OCI-LY7 (cell line): Measurements from ENCODE around the gene ARF3. TPM values are rescaled to one million over a fixed set of nuclear protein-coding genes. Genes with fewer than 3 reads are reported as not detected.

Experiments used
- BruUV-seq: library from RNA; stranded (reverse); fragments of 400-500 nt; replicated peaks from 2 replicates; lab custom pipeline; 2021; lab: Mats Ljungman, UMichigan
- CTCF ChIA-PET: fragments of 300-600 bp; sonication (Branson Sonifier 250); formaldehyde crosslinking; loops from one replicate; lab custom pipeline; 2022; ENCODE audit warnings: antibody characterized with exemption; ENCODE audit not compliant: unreplicated experiment; lab: Charles Lee
- POLR2A ChIA-PET: fragments of 300-600 bp; sonication (Branson Sonifier 250); formaldehyde crosslinking; loops from one replicate; lab custom pipeline; 2022; ENCODE audit warnings: antibody characterized with exemption; lab: Charles Lee
- DNase-seq: peaks from one replicate; pipeline ENCODE4 v3.0.0-alpha.2; 2015; ENCODE audit warnings: low spot score
- H2AFZ ChIP-seq: fragments of 200-600 bp; sonication (generic), shearing (Covaris generic); 2 replicates; pipeline ENCODE4 v1.6.1; 2014; ENCODE audit warnings: mild to moderate bottlenecking, antibody characterized with exemption, low read length, moderate library complexity
- H3K27ac ChIP-seq: fragments of 200-600 bp; sonication (generic); 2 replicates; pipeline ENCODE4 v1.5.1; 2014; ENCODE audit warnings: mixed run types, low read depth, mild to moderate bottlenecking, moderate library complexity, low read length, inconsistent platforms; ENCODE audit not compliant: poor library complexity, severe bottlenecking
- H3K36me3 ChIP-seq: fragments of 200-600 bp; sonication (generic); 2 replicates; pipeline ENCODE4 v1.6.1; 2014; ENCODE audit warnings: mild to moderate bottlenecking, antibody characterized with exemption, low read length, moderate library complexity, mixed read lengths; ENCODE audit not compliant: insufficient read depth
- H3K4me1 ChIP-seq: fragments of 200-600 bp; sonication (generic); 2 replicates; pipeline ENCODE4 v1.5.1; 2014; ENCODE audit warnings: mild to moderate bottlenecking, low read length; ENCODE audit not compliant: insufficient read depth, poor library complexity, severe bottlenecking
- H3K4me2 ChIP-seq: fragments of 200-600 bp; sonication (generic); 2 replicates; pipeline ENCODE4 v1.6.1; 2014; ENCODE audit warnings: mild to moderate bottlenecking, low read length
- H3K4me3 ChIP-seq: fragments of 200-600 bp; sonication (generic); 2 replicates; pipeline ENCODE4 v1.5.1; 2014; ENCODE audit warnings: mild to moderate bottlenecking, low read depth, low read length; ENCODE audit not compliant: poor library complexity, severe bottlenecking
- H3K79me2 ChIP-seq: fragments of 200-600 bp; sonication (generic); 2 replicates; pipeline ENCODE4 v1.6.1; 2016; ENCODE audit warnings: low read depth, mild to moderate bottlenecking, low read length, moderate library complexity, mixed read lengths; ENCODE audit not compliant: insufficient read depth
- H3K9me2 ChIP-seq: fragments of 200-600 bp; sonication (generic); 2 replicates; pipeline ENCODE4 v1.6.1; 2016; ENCODE audit warnings: mild to moderate bottlenecking, low read length, mixed read lengths; ENCODE audit not compliant: insufficient read depth
- H3K9me3 ChIP-seq: fragments of 200-600 bp; sonication (generic); 2 replicates; pipeline ENCODE4 v1.6.1; 2014; ENCODE audit warnings: mild to moderate bottlenecking, mixed run types, low read length, mixed read lengths
- H4K20me1 ChIP-seq: fragments of 200-600 bp; sonication (generic); 2 replicates; pipeline ENCODE4 v1.6.1; 2014; ENCODE audit warnings: mild to moderate bottlenecking, antibody characterized with exemption, low read length, moderate library complexity, mixed read lengths; ENCODE audit not compliant: insufficient read depth
- EZH2phosphoT487 ChIP-seq: fragments of 200-600 bp; sonication (generic); IDR thresholded peaks from 2 replicates; pipeline ENCODE4 v1.6.1; 2018; ENCODE audit warnings: low read depth, borderline replicate concordance, mild to moderate bottlenecking, mixed run types, antibody characterized with exemption, low read length, moderate library complexity, mixed read lengths
- intact Hi-C: fragments of 100-400 bp; cut with micrococcal nuclease; formaldehyde crosslinking; loops from one replicate; pipeline ENCODE4 v1.10.0; 2022; ENCODE audit not compliant: unreplicated experiment
- total RNA-seq, 2 experiments: library from RNA; depleted of rRNA in 1 of 2; stranded (reverse); fragments of >200 nt in 1 of 2; shearing (Covaris generic) in 1 of 2; gene quantifications; 2 replicates each; pipeline ENCODE4 v1.2.3, GENCODE V29; 2014 to 2022
- TF ChIP-seq, protein P1 (sequence below): fragments of 200-600 bp; sonication (generic); conservative IDR thresholded peaks from 2 replicates; pipeline ENCODE4 v1.5.1; 2014; ENCODE audit warnings: mild to moderate bottlenecking, antibody characterized with exemption, low read length, moderate library complexity, mixed read lengths

The ARF3 gene
- total RNA-seq, 2 experiments from 2014 or later: 41.2 to 133 TPM

DNA sequence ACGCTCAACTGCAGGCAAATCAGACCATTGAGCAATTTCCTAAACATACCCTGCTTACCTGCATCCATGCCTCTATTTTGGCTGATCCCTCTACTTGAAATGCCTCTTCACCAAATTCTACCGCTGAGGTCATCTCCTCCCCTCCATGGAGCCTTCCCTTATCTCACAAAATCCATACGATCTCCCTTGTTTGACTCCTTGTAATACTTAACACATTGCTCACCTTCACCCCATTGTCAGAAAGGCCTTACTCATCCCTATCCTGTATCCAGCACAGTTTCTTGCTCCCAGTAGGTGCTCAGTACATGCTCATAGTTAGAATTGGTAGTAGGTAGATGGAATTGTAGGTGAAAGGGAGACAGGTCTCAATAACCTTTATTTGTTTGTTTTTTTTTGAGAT is 36.5 kb upstream of the ARF3 start:
- Histone ChIP-seq H2AFZ (no peak overlapping the region), H3K27ac (no peak overlapping the region), H3K79me2 (no peaks in the 10 kb centered on the region), H3K4me3 (no peak overlapping the region), H3K9me3 (no peaks in the 10 kb centered on the region), H3K36me3 (no peaks in the 10 kb centered on the region), H4K20me1 (no peaks in the 10 kb centered on the region), H3K4me1 (peaks cover 20% of the 10 kb centered on the region), H3K4me2 (no peak overlapping the region), H3K9me2 (no peaks in the 10 kb centered on the region)
- intact Hi-C loops: no loop called here
- no TSS peak for BruUV-seq
- ChIA-PET CTCF (no interaction called here), POLR2A (interaction anchor here (0.7 kb wide), 2 partner anchors 41 to 71 kb away, joined by 3 read pairs; no protein-coding TSS in a partner anchor)
- no peak for DNase-seq
- TF ChIP-seq, protein P1, sequence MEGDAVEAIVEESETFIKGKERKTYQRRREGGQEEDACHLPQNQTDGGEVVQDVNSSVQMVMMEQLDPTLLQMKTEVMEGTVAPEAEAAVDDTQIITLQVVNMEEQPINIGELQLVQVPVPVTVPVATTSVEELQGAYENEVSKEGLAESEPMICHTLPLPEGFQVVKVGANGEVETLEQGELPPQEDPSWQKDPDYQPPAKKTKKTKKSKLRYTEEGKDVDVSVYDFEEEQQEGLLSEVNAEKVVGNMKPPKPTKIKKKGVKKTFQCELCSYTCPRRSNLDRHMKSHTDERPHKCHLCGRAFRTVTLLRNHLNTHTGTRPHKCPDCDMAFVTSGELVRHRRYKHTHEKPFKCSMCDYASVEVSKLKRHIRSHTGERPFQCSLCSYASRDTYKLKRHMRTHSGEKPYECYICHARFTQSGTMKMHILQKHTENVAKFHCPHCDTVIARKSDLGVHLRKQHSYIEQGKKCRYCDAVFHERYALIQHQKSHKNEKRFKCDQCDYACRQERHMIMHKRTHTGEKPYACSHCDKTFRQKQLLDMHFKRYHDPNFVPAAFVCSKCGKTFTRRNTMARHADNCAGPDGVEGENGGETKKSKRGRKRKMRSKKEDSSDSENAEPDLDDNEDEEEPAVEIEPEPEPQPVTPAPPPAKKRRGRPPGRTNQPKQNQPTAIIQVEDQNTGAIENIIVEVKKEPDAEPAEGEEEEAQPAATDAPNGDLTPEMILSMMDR: no peak
- TF ChIP-seq EZH2phosphoT487: no peak

- POLR2A ChIA-PET: no interaction called here
- H4K20me1 ChIP-seq: no peaks in the 10 kb centered on the region
- DNase-seq: no peak
- H2AFZ ChIP-seq: no peak overlapping the region
- no peak overlapping the region for H3K4me3 ChIP-seq
- no peaks in the 10 kb centered on the region for H3K79me2 ChIP-seq
- CTCF ChIA-PET: no interaction called here
- no peaks in the 10 kb centered on the region for H3K36me3 ChIP-seq
- no peak overlapping the region for H3K4me2 ChIP-seq
- BruUV-seq: no TSS peak
- no peak overlapping the region for H3K27ac ChIP-seq
- no peaks in the 10 kb centered on the region for H3K9me3 ChIP-seq
- intact Hi-C loops: no loop called here
- H3K9me2 ChIP-seq: no peaks in the 10 kb centered on the region
- TF ChIP-seq EZH2phosphoT487: no peak
- TF ChIP-seq, protein P1: no peak
- H3K4me1 ChIP-seq: no peaks in the 10 kb centered on the region
Measured at GRCh38 chr12:48991247-48992050, 34.2 kb upstream of the ARF3 start.

GRCh38 chr12:48990552-48990951 is 33.3 kb upstream of the ARF3 start:
- H3K27ac ChIP-seq: no peak overlapping the region
- no peak for DNase-seq
- H3K4me1 ChIP-seq: peaks cover 6% of the 10 kb centered on the region
- no peaks in the 10 kb centered on the region for H3K9me3 ChIP-seq
- CTCF ChIA-PET: no interaction called here
- H2AFZ ChIP-seq: no peak overlapping the region
- TF ChIP-seq, protein P1: no peak
- H3K9me2 ChIP-seq: no peaks in the 10 kb centered on the region
- no peak overlapping the region for H3K4me2 ChIP-seq
- intact Hi-C loops: no loop called here
- BruUV-seq: no TSS peak
- H4K20me1 ChIP-seq: no peaks in the 10 kb centered on the region
- no peaks in the 10 kb centered on the region for H3K79me2 ChIP-seq
- POLR2A ChIA-PET: no interaction called here
- H3K36me3 ChIP-seq: no peaks in the 10 kb centered on the region
- no peak overlapping the region for H3K4me3 ChIP-seq
